ENCODE measurements around the gene RNLS. TPM values are rescaled to one million over a fixed set of nuclear protein-coding genes. Genes with fewer than 3 reads are reported as not detected.

The RNLS gene
- total and polyA plus RNA-seq, 3 donors from 2014 or later, result 13.0 to 27.4 (median 27.1) TPM

GRCh38 chr10:88273567-88273966 lies 309.6 kb downstream of the RNLS start:
- H3K36me3 ChIP-seq (ENCODE audit: low read depth, missing control alignments), result no peaks in the 10 kb centered on the region
- TF ChIP-seq POLR2A (IDR thresholded peaks at IDR 0.05) (no peak), CTCF (IDR thresholded peaks at IDR 0.05) (no peak)
- 84 to 85% methylated on average over 4 of the region's 4 CpGs for WGBS, 2 donors
- no peaks in the 10 kb centered on the region for H3K9me3 ChIP-seq
- H3K4me3 ChIP-seq, result no peak overlapping the region
- DNase-seq, result no peak
- H3K4me1 ChIP-seq, result no peaks in the 10 kb centered on the region
- H3K27ac ChIP-seq, result no peak overlapping the region
- no peaks in the 10 kb centered on the region for H3K27me3 ChIP-seq
- intact Hi-C loops (cut with DNase I; ENCODE audit: low total_unique reads), result no loop called here

- DNase-seq, result no peak
- TF ChIP-seq POLR2A (IDR thresholded peaks at IDR 0.05) (no peak), CTCF (IDR thresholded peaks at IDR 0.05) (no peak)
- no peaks in the 10 kb centered on the region for H3K27me3 ChIP-seq
- no peaks in the 10 kb centered on the region for H3K9me3 ChIP-seq
- intact Hi-C loops (cut with DNase I; ENCODE audit: low total_unique reads), result no loop called here
- H3K27ac ChIP-seq, result no peak overlapping the region
- H3K4me1 ChIP-seq, result no peaks in the 10 kb centered on the region
- H3K36me3 ChIP-seq (ENCODE audit: low read depth, missing control alignments), result no peaks in the 10 kb centered on the region
- H3K4me3 ChIP-seq, result no peak overlapping the region
- WGBS, 2 donors, result 80 to 81% methylated on average over 5 of the region's 5 CpGs
These were observed 311.2 kb downstream of the RNLS start for GRCh38 chr10:88271761-88272543.

- DNase-seq, result no peak
- H3K4me1 ChIP-seq, result no peaks in the 10 kb centered on the region
- H3K27ac ChIP-seq, result no peak overlapping the region
- no peak for TF ChIP-seq CTCF (IDR thresholded peaks at IDR 0.05)
- no peak for TF ChIP-seq POLR2A (IDR thresholded peaks at IDR 0.05)
- H3K27me3 ChIP-seq, result no peaks in the 10 kb centered on the region
- no peak overlapping the region for H3K4me3 ChIP-seq
- 79 to 84% methylated on average over 6 of the region's 6 CpGs for WGBS, 2 donors
- H3K36me3 ChIP-seq (ENCODE audit: low read depth, missing control alignments), result no peaks in the 10 kb centered on the region
- intact Hi-C loops (cut with DNase I; ENCODE audit: low total_unique reads), result no loop called here
- H3K9me3 ChIP-seq, result no peaks in the 10 kb centered on the region
These were observed 312.0 kb downstream of the RNLS start for GRCh38 chr10:88270871-88271713.

- TF ChIP-seq POLR2A (IDR thresholded peaks at IDR 0.05) (no peak), CTCF (IDR thresholded peaks at IDR 0.05) (no peak)
- DNase-seq, result no peak
- no peak overlapping the region for H3K4me3 ChIP-seq
- no peak overlapping the region for H3K27ac ChIP-seq
- no peaks in the 10 kb centered on the region for H3K36me3 ChIP-seq (ENCODE audit: low read depth, missing control alignments)
- H3K9me3 ChIP-seq, result no peaks in the 10 kb centered on the region
- no peaks in the 10 kb centered on the region for H3K4me1 ChIP-seq
- 94 to 97% methylated on average over 9 of the region's 9 CpGs for WGBS, 2 donors
- intact Hi-C loops (cut with DNase I; ENCODE audit: low total_unique reads), result no loop called here
- no peaks in the 10 kb centered on the region for H3K27me3 ChIP-seq
These were observed 312.9 kb downstream of the RNLS start for GRCh38 chr10:88270061-88270808.

Data from testis (tissue), 3 donors.